SK-N-SH (cell line): ENCODE measurements around the gene AEBP1.

Experiments
- CTCF ChIP-seq: fragments of 200-600 bp; sonication (generic); IDR thresholded peaks from 2 replicates; pipeline ENCODE4 v1.6.1; 2017; ENCODE audit warnings: antibody characterized with exemption, mild to moderate bottlenecking, moderate library complexity
- EP300 ChIP-seq, 2 experiments: IDR thresholded peaks; 2 replicates each; pipeline versions ENCODE4 v1.4.0 to v1.6.1; 2012; ENCODE audit warnings: borderline replicate concordance in 1 of 2, low read depth in 1 of 2, low read length in 1 of 2
- EZH2phosphoT487 ChIP-seq: fragments of 200-600 bp; sonication (generic); IDR thresholded peaks from 2 replicates; pipeline ENCODE4 v1.6.1; 2017; ENCODE audit warnings: low read depth, mixed run types, mild to moderate bottlenecking, antibody characterized with exemption, moderate library complexity, borderline replicate concordance
- FOXM1 ChIP-seq: IDR thresholded peaks from 2 replicates; pipeline ENCODE4 v1.4.0; 2012; ENCODE audit warnings: low read depth, mild to moderate bottlenecking
- POLR2AphosphoS5 ChIP-seq: IDR thresholded peaks from 2 replicates; pipeline ENCODE4 v1.6.1; 2012; ENCODE audit warnings: low read depth, low read length
- RAD21 ChIP-seq: IDR thresholded peaks from 2 replicates; pipeline ENCODE4 v1.6.1; 2012; ENCODE audit warnings: mild to moderate bottlenecking, low read length
- RFX5 ChIP-seq: IDR thresholded peaks from 2 replicates; pipeline ENCODE4 v1.6.1; 2012; ENCODE audit warnings: mild to moderate bottlenecking, improper control_type of control experiment, low read length
- RXRA ChIP-seq: IDR thresholded peaks from 2 replicates; pipeline ENCODE4 v1.4.0; 2012; ENCODE audit warnings: low read depth, mild to moderate bottlenecking, borderline replicate concordance
- SIN3A ChIP-seq: IDR thresholded peaks from 2 replicates; pipeline ENCODE4 v1.6.1; 2012; ENCODE audit warnings: low read depth, mild to moderate bottlenecking, low read length, moderate library complexity, borderline replicate concordance
- TAF1 ChIP-seq: IDR thresholded peaks from 2 replicates; pipeline ENCODE4 v1.6.1; 2012; ENCODE audit warnings: low read depth, mild to moderate bottlenecking, low read length, moderate library complexity, borderline replicate concordance
- ZBTB33 ChIP-seq: IDR thresholded peaks from 2 replicates; pipeline ENCODE4 v1.4.0; 2012; ENCODE audit warnings: low read depth, borderline replicate concordance
- TF ChIP-seq, protein P1 (sequence below): IDR thresholded peaks from 2 replicates; pipeline ENCODE4 v1.6.1; 2012; ENCODE audit warnings: mild to moderate bottlenecking, low read depth, low read length, moderate library complexity
- TF ChIP-seq, protein P2 (sequence below): IDR thresholded peaks from 2 replicates; pipeline ENCODE4 v1.4.0; 2012; ENCODE audit warnings: low read depth

GRCh38 chr7:44085546-44085945, 18.6 kb upstream of the AEBP1 start:
- TF ChIP-seq, protein P1, sequence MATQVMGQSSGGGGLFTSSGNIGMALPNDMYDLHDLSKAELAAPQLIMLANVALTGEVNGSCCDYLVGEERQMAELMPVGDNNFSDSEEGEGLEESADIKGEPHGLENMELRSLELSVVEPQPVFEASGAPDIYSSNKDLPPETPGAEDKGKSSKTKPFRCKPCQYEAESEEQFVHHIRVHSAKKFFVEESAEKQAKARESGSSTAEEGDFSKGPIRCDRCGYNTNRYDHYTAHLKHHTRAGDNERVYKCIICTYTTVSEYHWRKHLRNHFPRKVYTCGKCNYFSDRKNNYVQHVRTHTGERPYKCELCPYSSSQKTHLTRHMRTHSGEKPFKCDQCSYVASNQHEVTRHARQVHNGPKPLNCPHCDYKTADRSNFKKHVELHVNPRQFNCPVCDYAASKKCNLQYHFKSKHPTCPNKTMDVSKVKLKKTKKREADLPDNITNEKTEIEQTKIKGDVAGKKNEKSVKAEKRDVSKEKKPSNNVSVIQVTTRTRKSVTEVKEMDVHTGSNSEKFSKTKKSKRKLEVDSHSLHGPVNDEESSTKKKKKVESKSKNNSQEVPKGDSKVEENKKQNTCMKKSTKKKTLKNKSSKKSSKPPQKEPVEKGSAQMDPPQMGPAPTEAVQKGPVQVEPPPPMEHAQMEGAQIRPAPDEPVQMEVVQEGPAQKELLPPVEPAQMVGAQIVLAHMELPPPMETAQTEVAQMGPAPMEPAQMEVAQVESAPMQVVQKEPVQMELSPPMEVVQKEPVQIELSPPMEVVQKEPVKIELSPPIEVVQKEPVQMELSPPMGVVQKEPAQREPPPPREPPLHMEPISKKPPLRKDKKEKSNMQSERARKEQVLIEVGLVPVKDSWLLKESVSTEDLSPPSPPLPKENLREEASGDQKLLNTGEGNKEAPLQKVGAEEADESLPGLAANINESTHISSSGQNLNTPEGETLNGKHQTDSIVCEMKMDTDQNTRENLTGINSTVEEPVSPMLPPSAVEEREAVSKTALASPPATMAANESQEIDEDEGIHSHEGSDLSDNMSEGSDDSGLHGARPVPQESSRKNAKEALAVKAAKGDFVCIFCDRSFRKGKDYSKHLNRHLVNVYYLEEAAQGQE, result no peak
- TF ChIP-seq CTCF (peak; percentile 52), FOXM1 (no peak), SIN3A (no peak), POLR2AphosphoS5 (no peak), ZBTB33 (no peak), TAF1 (no peak), EP300 (IDR thresholded peaks at IDR 0.05; ENCODE audit: borderline replicate concordance in 1 of 2, low read depth in 1 of 2, low read length in 1 of 2) (no peak), EZH2phosphoT487 (no peak), RFX5 (no peak), RAD21 (no peak), RXRA (no peak)
- TF ChIP-seq, protein P2, sequence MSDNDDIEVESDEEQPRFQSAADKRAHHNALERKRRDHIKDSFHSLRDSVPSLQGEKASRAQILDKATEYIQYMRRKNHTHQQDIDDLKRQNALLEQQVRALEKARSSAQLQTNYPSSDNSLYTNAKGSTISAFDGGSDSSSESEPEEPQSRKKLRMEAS, result no peak
